ENCODE data around the gene FGF14. TPM values are rescaled to one million over a fixed set of nuclear protein-coding genes. Genes with fewer than 3 reads are reported as not detected.

FGF14 gene
- total RNA-seq, 1 donor from 2014 or later, result 0.52 TPM

- Histone ChIP-seq H3K9me3 (ENCODE audit: control insufficient read depth in 3 of 3, low read length in 3 of 3) (no peaks in the 10 kb centered on the region), H3K4me1 (ENCODE audit: control insufficient read depth in 3 of 3, insufficient read depth in 3 of 3, low read length in 3 of 3) (no peaks in the 10 kb centered on the region), H3K27ac (ENCODE audit: low read depth, low read length) (no peak overlapping the region), H3K36me3 (ENCODE audit: control insufficient read depth in 3 of 3, insufficient read depth in 3 of 3, low read length in 3 of 3) (no peaks in the 10 kb centered on the region), H3K27me3 (ENCODE audit: control insufficient read depth in 3 of 3, insufficient read depth in 3 of 3, low read length in 3 of 3) (no peaks in the 10 kb centered on the region), H3K9ac (ENCODE audit: low read depth in 1 of 3, low read length in 3 of 3) (no peak overlapping the region), H3K4me3 (ENCODE audit: low read length in 3 of 3) (no peak overlapping the region)
Observed at GRCh38 chr13:102136735-102137296, 265.0 kb downstream of the FGF14 start.

- Histone ChIP-seq H3K27ac (ENCODE audit: low read depth, low read length) (no peak overlapping the region), H3K36me3 (ENCODE audit: control insufficient read depth in 3 of 3, insufficient read depth in 3 of 3, low read length in 3 of 3) (no peaks in the 10 kb centered on the region), H3K9ac (ENCODE audit: low read depth in 1 of 3, low read length in 3 of 3) (no peak overlapping the region), H3K4me1 (ENCODE audit: control insufficient read depth in 3 of 3, insufficient read depth in 3 of 3, low read length in 3 of 3) (no peaks in the 10 kb centered on the region), H3K9me3 (ENCODE audit: control insufficient read depth in 3 of 3, low read length in 3 of 3) (no peaks in the 10 kb centered on the region), H3K4me3 (ENCODE audit: low read length in 3 of 3) (no peak overlapping the region), H3K27me3 (ENCODE audit: control insufficient read depth in 3 of 3, insufficient read depth in 3 of 3, low read length in 3 of 3) (no peaks in the 10 kb centered on the region)
Observed at GRCh38 chr13:102132777-102133295, 269.0 kb downstream of the FGF14 start.

DNA sequence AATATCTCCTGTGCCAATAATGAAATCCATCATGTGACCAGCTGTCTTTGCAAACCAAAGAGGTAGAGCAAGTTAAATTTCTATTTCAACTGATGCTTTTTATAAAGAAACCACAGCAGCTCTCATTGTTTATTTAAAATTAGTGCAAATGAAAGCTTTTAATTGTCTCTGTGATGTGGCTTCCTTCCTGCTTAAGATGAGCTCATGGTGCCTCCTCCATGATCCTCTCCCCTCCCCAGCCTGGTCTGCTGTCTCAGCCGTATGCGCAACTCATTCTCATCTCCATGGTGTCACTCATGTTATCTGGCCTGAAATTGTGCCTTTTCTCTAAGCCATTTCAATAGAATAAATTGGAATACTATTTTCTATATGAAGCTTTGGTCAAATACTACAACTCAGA is 270.6 kb downstream of the FGF14 start:
- Histone ChIP-seq H3K9me3 (ENCODE audit: control insufficient read depth in 3 of 3, low read length in 3 of 3) (no peaks in the 10 kb centered on the region), H3K4me3 (ENCODE audit: low read length in 3 of 3) (no peak overlapping the region), H3K36me3 (ENCODE audit: control insufficient read depth in 3 of 3, insufficient read depth in 3 of 3, low read length in 3 of 3) (no peaks in the 10 kb centered on the region), H3K9ac (ENCODE audit: low read depth in 1 of 3, low read length in 3 of 3) (no peak overlapping the region), H3K4me1 (ENCODE audit: control insufficient read depth in 3 of 3, insufficient read depth in 3 of 3, low read length in 3 of 3) (no peaks in the 10 kb centered on the region), H3K27me3 (ENCODE audit: control insufficient read depth in 3 of 3, insufficient read depth in 3 of 3, low read length in 3 of 3) (no peaks in the 10 kb centered on the region), H3K27ac (ENCODE audit: low read depth, low read length) (no peak overlapping the region)

- H3K4me1 ChIP-seq (ENCODE audit: control insufficient read depth in 3 of 3, insufficient read depth in 3 of 3, low read length in 3 of 3), result no peaks in the 10 kb centered on the region
- no peaks in the 10 kb centered on the region for H3K36me3 ChIP-seq (ENCODE audit: control insufficient read depth in 3 of 3, insufficient read depth in 3 of 3, low read length in 3 of 3)
- H3K9ac ChIP-seq (ENCODE audit: low read depth in 1 of 3, low read length in 3 of 3), result no peak overlapping the region
- no peak overlapping the region for H3K4me3 ChIP-seq (ENCODE audit: low read length in 3 of 3)
- no peaks in the 10 kb centered on the region for H3K27me3 ChIP-seq (ENCODE audit: control insufficient read depth in 3 of 3, insufficient read depth in 3 of 3, low read length in 3 of 3)
- H3K9me3 ChIP-seq (ENCODE audit: control insufficient read depth in 3 of 3, low read length in 3 of 3), result no peaks in the 10 kb centered on the region
- no peak overlapping the region for H3K27ac ChIP-seq (ENCODE audit: low read depth, low read length)
Observed at GRCh38 chr13:102128216-102128810, 273.5 kb downstream of the FGF14 start.

DNA sequence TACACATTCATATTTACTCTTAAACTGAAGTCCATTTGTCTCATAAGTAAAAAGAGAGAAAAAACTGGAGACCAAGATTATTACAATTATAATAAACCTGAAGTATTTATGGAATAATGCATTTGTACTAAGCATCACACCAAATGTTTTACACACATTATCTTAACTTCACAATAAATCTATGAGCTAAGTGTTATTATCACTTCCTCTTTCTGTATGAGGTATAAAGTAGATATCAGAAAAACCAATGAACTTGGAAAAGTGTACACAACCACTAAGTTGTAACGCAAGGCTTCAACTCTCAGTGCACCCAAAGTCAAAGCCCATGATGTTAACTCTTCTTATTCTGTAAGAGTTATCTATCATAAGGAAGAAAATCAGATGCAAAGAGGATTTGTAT is 274.7 kb downstream of the FGF14 start:
- Histone ChIP-seq H3K27me3 (ENCODE audit: control insufficient read depth in 3 of 3, insufficient read depth in 3 of 3, low read length in 3 of 3) (no peaks in the 10 kb centered on the region), H3K36me3 (ENCODE audit: control insufficient read depth in 3 of 3, insufficient read depth in 3 of 3, low read length in 3 of 3) (no peaks in the 10 kb centered on the region), H3K27ac (ENCODE audit: low read depth, low read length) (no peak overlapping the region), H3K4me1 (ENCODE audit: control insufficient read depth in 3 of 3, insufficient read depth in 3 of 3, low read length in 3 of 3) (no peaks in the 10 kb centered on the region), H3K4me3 (ENCODE audit: low read length in 3 of 3) (no peak overlapping the region), H3K9me3 (ENCODE audit: control insufficient read depth in 3 of 3, low read length in 3 of 3) (no peaks in the 10 kb centered on the region), H3K9ac (ENCODE audit: low read depth in 1 of 3, low read length in 3 of 3) (no peak overlapping the region)

DNA sequence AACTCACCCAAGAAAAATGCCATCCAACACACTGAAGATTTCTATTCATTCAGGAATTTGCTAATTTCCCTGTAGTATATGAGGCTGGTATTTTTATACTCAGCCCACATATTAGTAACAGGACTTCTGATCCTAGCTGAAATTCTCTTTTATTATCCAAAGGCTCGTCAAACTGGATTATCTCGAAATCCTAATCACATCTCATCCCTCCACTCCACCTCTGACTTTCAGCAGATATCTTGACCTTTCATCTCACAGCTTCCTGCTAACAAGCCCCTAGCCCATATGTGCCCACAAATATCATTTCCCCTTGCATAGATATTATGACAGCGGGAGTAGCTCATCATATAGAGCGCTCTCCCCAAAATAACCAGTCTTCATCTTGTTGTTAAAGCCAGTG is 279.7 kb downstream of the FGF14 start:
- H3K4me3 ChIP-seq (ENCODE audit: low read length in 3 of 3), result no peak overlapping the region
- no peak overlapping the region for H3K9ac ChIP-seq (ENCODE audit: low read depth in 1 of 3, low read length in 3 of 3)
- no peaks in the 10 kb centered on the region for H3K9me3 ChIP-seq (ENCODE audit: control insufficient read depth in 3 of 3, low read length in 3 of 3)
- no peaks in the 10 kb centered on the region for H3K4me1 ChIP-seq (ENCODE audit: control insufficient read depth in 3 of 3, insufficient read depth in 3 of 3, low read length in 3 of 3)
- H3K27ac ChIP-seq (ENCODE audit: low read depth, low read length), result no peak overlapping the region
- no peaks in the 10 kb centered on the region for H3K27me3 ChIP-seq (ENCODE audit: control insufficient read depth in 3 of 3, insufficient read depth in 3 of 3, low read length in 3 of 3)
- H3K36me3 ChIP-seq (ENCODE audit: control insufficient read depth in 3 of 3, insufficient read depth in 3 of 3, low read length in 3 of 3), result no peaks in the 10 kb centered on the region

- Histone ChIP-seq H3K27me3 (ENCODE audit: control insufficient read depth in 3 of 3, insufficient read depth in 3 of 3, low read length in 3 of 3) (no peaks in the 10 kb centered on the region), H3K27ac (ENCODE audit: low read depth, low read length) (no peak overlapping the region), H3K4me3 (ENCODE audit: low read length in 3 of 3) (no peak overlapping the region), H3K4me1 (ENCODE audit: control insufficient read depth in 3 of 3, insufficient read depth in 3 of 3, low read length in 3 of 3) (no peaks in the 10 kb centered on the region), H3K9me3 (ENCODE audit: control insufficient read depth in 3 of 3, low read length in 3 of 3) (no peaks in the 10 kb centered on the region), H3K9ac (ENCODE audit: low read depth in 1 of 3, low read length in 3 of 3) (no peak overlapping the region), H3K36me3 (ENCODE audit: control insufficient read depth in 3 of 3, insufficient read depth in 3 of 3, low read length in 3 of 3) (no peaks in the 10 kb centered on the region)
Observed at GRCh38 chr13:102117175-102117831, 284.5 kb downstream of the FGF14 start.

DNA sequence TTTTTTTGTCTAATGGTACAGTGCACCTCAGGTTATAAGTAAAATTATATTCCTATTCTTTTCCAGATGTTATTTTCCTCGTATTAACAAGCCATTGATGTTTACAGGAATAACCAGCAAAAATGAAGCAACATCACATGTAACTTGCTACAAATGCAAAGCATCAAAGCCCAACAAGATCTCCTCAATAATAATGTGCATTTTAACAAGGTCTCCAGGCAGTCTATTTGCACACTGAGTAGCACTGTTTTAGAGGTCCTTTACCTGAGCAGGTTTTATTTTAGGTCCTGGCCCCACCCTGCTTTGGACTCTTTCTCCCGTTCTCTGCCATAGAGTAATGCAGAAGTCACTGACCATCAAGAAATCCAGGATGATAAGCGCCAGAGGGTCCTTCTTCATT is 298.4 kb downstream of the FGF14 start:
- no peaks in the 10 kb centered on the region for H3K4me1 ChIP-seq (ENCODE audit: control insufficient read depth in 3 of 3, insufficient read depth in 3 of 3, low read length in 3 of 3)
- H3K9ac ChIP-seq (ENCODE audit: low read depth in 1 of 3, low read length in 3 of 3), result no peak overlapping the region
- H3K9me3 ChIP-seq (ENCODE audit: control insufficient read depth in 3 of 3, low read length in 3 of 3), result no peaks in the 10 kb centered on the region
- H3K4me3 ChIP-seq (ENCODE audit: low read length in 3 of 3), result no peak overlapping the region
- H3K27ac ChIP-seq (ENCODE audit: low read depth, low read length), result no peak overlapping the region
- no peaks in the 10 kb centered on the region for H3K27me3 ChIP-seq (ENCODE audit: control insufficient read depth in 3 of 3, insufficient read depth in 3 of 3, low read length in 3 of 3)
- no peaks in the 10 kb centered on the region for H3K36me3 ChIP-seq (ENCODE audit: control insufficient read depth in 3 of 3, insufficient read depth in 3 of 3, low read length in 3 of 3)

- H3K9ac ChIP-seq (ENCODE audit: low read depth in 1 of 3, low read length in 3 of 3), result no peak overlapping the region
- H3K9me3 ChIP-seq (ENCODE audit: control insufficient read depth in 3 of 3, low read length in 3 of 3), result no peaks in the 10 kb centered on the region
- no peaks in the 10 kb centered on the region for H3K4me1 ChIP-seq (ENCODE audit: control insufficient read depth in 3 of 3, insufficient read depth in 3 of 3, low read length in 3 of 3)
- no peak overlapping the region for H3K27ac ChIP-seq (ENCODE audit: low read depth, low read length)
- H3K27me3 ChIP-seq (ENCODE audit: control insufficient read depth in 3 of 3, insufficient read depth in 3 of 3, low read length in 3 of 3), result no peaks in the 10 kb centered on the region
- H3K36me3 ChIP-seq (ENCODE audit: control insufficient read depth in 3 of 3, insufficient read depth in 3 of 3, low read length in 3 of 3), result no peaks in the 10 kb centered on the region
- no peak overlapping the region for H3K4me3 ChIP-seq (ENCODE audit: low read length in 3 of 3)
Observed at GRCh38 chr13:102100234-102100633, 301.6 kb downstream of the FGF14 start.

- no peaks in the 10 kb centered on the region for H3K36me3 ChIP-seq (ENCODE audit: control insufficient read depth in 3 of 3, insufficient read depth in 3 of 3, low read length in 3 of 3)
- no peaks in the 10 kb centered on the region for H3K4me1 ChIP-seq (ENCODE audit: control insufficient read depth in 3 of 3, insufficient read depth in 3 of 3, low read length in 3 of 3)
- H3K27me3 ChIP-seq (ENCODE audit: control insufficient read depth in 3 of 3, insufficient read depth in 3 of 3, low read length in 3 of 3), result no peaks in the 10 kb centered on the region
- H3K9ac ChIP-seq (ENCODE audit: low read depth in 1 of 3, low read length in 3 of 3), result no peak overlapping the region
- H3K4me3 ChIP-seq (ENCODE audit: low read length in 3 of 3), result no peak overlapping the region
- no peaks in the 10 kb centered on the region for H3K9me3 ChIP-seq (ENCODE audit: control insufficient read depth in 3 of 3, low read length in 3 of 3)
- no peak overlapping the region for H3K27ac ChIP-seq (ENCODE audit: low read depth, low read length)
Observed at GRCh38 chr13:102097708-102098107, 304.1 kb downstream of the FGF14 start.

Data from skeletal muscle tissue (tissue), 4 donors.